Nephron (organoid): ENCODE measurements around the gene MEIOSIN.

ENCODE experiments used
- H3K27ac Mint-ChIP-seq, 3 experiments: 2 replicates each; pipeline ENCODE4 v1.8.0; 2020; ENCODE audit warnings: mixed read lengths in 3 of 3, mild to moderate bottlenecking in 2 of 3, moderate library complexity in 1 of 3
- H3K27me3 Mint-ChIP-seq: 2 replicates; pipeline ENCODE4 v1.8.0; 2021; ENCODE audit warnings: low read depth, mild to moderate bottlenecking, moderate library complexity, mixed read lengths
- H3K36me3 Mint-ChIP-seq: 2 replicates; pipeline ENCODE4 v1.8.0; 2020; ENCODE audit warnings: low read depth, mixed read lengths
- H3K4me1 Mint-ChIP-seq: 2 replicates; pipeline ENCODE4 v1.8.0; 2020; ENCODE audit warnings: mixed read lengths
- H3K4me3 Mint-ChIP-seq, 3 experiments: 2 replicates each; pipeline ENCODE4 v1.8.0; 2020; ENCODE audit warnings: mild to moderate bottlenecking in 3 of 3, mixed read lengths in 3 of 3, moderate library complexity in 2 of 3
- H3K9me3 Mint-ChIP-seq: 2 replicates; pipeline ENCODE4 v1.8.0; 2020; ENCODE audit warnings: mixed read lengths
- TF ChIP-seq, protein P1 (sequence below), 3 experiments: fragments of 200-600 bp; sonication (generic); IDR thresholded peaks; one replicate each; pipeline ENCODE4 v1.5.0; 2021; ENCODE audit warnings: antibody characterized with exemption in 3 of 3; ENCODE audit not compliant: unreplicated experiment in 3 of 3

MEIOSIN gene

GRCh38 chr19:45693106-45693788 is 40.0 kb upstream of the MEIOSIN start:
- Mint-ChIP-seq H3K27ac (peak overlapping the region in 2 of 3 experiments; percentile 57 to 75), H3K9me3 (no peaks in the 10 kb centered on the region), H3K36me3 (peaks cover 22% of the 10 kb centered on the region), H3K27me3 (no peaks in the 10 kb centered on the region), H3K4me1 (peaks cover 10% of the 10 kb centered on the region), H3K4me3 (peak overlapping the region; percentile 91 to 96 (median 92))
- TF ChIP-seq, protein P1, sequence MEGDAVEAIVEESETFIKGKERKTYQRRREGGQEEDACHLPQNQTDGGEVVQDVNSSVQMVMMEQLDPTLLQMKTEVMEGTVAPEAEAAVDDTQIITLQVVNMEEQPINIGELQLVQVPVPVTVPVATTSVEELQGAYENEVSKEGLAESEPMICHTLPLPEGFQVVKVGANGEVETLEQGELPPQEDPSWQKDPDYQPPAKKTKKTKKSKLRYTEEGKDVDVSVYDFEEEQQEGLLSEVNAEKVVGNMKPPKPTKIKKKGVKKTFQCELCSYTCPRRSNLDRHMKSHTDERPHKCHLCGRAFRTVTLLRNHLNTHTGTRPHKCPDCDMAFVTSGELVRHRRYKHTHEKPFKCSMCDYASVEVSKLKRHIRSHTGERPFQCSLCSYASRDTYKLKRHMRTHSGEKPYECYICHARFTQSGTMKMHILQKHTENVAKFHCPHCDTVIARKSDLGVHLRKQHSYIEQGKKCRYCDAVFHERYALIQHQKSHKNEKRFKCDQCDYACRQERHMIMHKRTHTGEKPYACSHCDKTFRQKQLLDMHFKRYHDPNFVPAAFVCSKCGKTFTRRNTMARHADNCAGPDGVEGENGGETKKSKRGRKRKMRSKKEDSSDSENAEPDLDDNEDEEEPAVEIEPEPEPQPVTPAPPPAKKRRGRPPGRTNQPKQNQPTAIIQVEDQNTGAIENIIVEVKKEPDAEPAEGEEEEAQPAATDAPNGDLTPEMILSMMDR (IDR thresholded peaks at IDR 0.05; ENCODE audit: unreplicated experiment in 3 of 3) = peak; percentile 79 to 87 (median 83)

DNA sequence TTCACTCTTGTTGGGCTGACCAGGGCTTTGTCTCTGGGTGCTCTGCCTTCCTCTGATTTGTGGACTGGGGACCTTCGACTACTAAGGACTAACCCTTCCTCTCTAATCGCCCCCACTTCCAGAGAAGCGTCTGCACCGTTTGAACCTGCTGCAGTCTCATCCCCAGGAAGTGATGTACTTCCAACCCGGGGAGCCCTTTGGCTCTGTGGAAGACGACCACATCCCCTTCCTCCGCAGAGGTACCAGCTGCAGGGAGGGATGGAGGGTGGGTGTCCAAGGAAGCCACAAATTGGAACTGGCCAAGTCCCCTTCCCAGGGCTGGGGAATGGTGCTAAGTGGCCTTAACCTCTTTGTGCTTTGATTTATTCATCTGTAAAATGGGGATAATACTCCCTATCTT is 31.6 kb upstream of the MEIOSIN start:
- H3K36me3 Mint-ChIP-seq = peaks cover 18% of the 10 kb centered on the region

GRCh38 chr19:45705115-45705514 is 28.1 kb upstream of the MEIOSIN start:
- H3K36me3 Mint-ChIP-seq = peaks cover 13% of the 10 kb centered on the region
- no peak overlapping the region for H3K27ac Mint-ChIP-seq
- TF ChIP-seq, protein P1 (IDR thresholded peaks at IDR 0.05; ENCODE audit: unreplicated experiment in 3 of 3) = no peak
- no peaks in the 10 kb centered on the region for H3K4me1 Mint-ChIP-seq
- H3K9me3 Mint-ChIP-seq = no peaks in the 10 kb centered on the region
- no peak overlapping the region for H3K4me3 Mint-ChIP-seq
- H3K27me3 Mint-ChIP-seq = no peaks in the 10 kb centered on the region

More for the DNA sequence above, 31.6 kb upstream of the MEIOSIN start:
- Mint-ChIP-seq H3K9me3 (no peaks in the 10 kb centered on the region), H3K27ac (no peak overlapping the region), H3K27me3 (no peaks in the 10 kb centered on the region), H3K4me1 (no peaks in the 10 kb centered on the region), H3K4me3 (no peak overlapping the region)
- TF ChIP-seq, protein P1 (IDR thresholded peaks at IDR 0.05; ENCODE audit: unreplicated experiment in 3 of 3) = no peak

GRCh38 chr19:45705710-45706415 is 27.4 kb upstream of the MEIOSIN start:
- Mint-ChIP-seq H3K4me3 (no peak overlapping the region), H3K4me1 (peaks cover 6% of the 10 kb centered on the region), H3K36me3 (peaks cover 19% of the 10 kb centered on the region), H3K27me3 (no peaks in the 10 kb centered on the region), H3K9me3 (no peaks in the 10 kb centered on the region), H3K27ac (no peak overlapping the region)
- TF ChIP-seq, protein P1 (IDR thresholded peaks at IDR 0.05; ENCODE audit: unreplicated experiment in 3 of 3) = no peak

GRCh38 chr19:45710356-45711130 is 22.7 kb upstream of the MEIOSIN start:
- H3K4me3 Mint-ChIP-seq = peak overlapping the region in 2 of 3 experiments; percentile 3 to 21
- H3K9me3 Mint-ChIP-seq = no peaks in the 10 kb centered on the region
- H3K27ac Mint-ChIP-seq = peak overlapping the region; percentile 18 to 40 (median 26)
- H3K27me3 Mint-ChIP-seq = no peaks in the 10 kb centered on the region
- peaks cover 6% of the 10 kb centered on the region for H3K4me1 Mint-ChIP-seq
- H3K36me3 Mint-ChIP-seq = peaks cover 10% of the 10 kb centered on the region
- TF ChIP-seq, protein P1 (IDR thresholded peaks at IDR 0.05; ENCODE audit: unreplicated experiment in 3 of 3) = no peak
